Measurements from ENCODE around the gene DPEP2NB.
"Not testable (repeated sequence)": the region's sequence is repeated elsewhere in the genome, so short reads cannot be mapped to it uniquely, and the experiment has no call there.

The DPEP2NB gene

DNA sequence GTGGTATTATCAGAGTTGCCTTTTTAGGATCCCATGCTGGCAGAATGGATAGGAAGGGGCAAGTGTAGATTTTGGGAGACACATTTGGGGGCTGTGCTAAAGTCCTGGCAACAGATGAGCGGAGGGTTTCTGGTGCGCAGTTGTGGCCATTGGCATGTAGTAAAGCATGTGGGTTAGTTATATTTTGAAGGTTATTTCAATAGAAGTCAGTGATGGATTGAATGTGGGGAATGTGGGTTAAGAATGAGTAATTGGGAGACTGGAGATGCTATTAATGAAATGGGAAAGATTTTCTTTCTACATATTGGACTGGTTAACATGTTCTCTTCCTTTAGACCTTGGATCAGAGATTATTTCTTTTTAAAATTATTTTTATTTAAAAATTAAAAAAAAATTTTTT, 17.4 kb upstream of the DPEP2NB start:
- TF ChIP-seq, protein P1, sequence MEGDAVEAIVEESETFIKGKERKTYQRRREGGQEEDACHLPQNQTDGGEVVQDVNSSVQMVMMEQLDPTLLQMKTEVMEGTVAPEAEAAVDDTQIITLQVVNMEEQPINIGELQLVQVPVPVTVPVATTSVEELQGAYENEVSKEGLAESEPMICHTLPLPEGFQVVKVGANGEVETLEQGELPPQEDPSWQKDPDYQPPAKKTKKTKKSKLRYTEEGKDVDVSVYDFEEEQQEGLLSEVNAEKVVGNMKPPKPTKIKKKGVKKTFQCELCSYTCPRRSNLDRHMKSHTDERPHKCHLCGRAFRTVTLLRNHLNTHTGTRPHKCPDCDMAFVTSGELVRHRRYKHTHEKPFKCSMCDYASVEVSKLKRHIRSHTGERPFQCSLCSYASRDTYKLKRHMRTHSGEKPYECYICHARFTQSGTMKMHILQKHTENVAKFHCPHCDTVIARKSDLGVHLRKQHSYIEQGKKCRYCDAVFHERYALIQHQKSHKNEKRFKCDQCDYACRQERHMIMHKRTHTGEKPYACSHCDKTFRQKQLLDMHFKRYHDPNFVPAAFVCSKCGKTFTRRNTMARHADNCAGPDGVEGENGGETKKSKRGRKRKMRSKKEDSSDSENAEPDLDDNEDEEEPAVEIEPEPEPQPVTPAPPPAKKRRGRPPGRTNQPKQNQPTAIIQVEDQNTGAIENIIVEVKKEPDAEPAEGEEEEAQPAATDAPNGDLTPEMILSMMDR (IDR thresholded peaks at IDR 0.05; ENCODE audit: insufficient read depth, low read depth, low read length, missing control alignments), result no peak
- DNase-seq (ENCODE audit: low read depth), result no peak
- H3K4me3 ChIP-seq (ENCODE audit: low read depth, low read length), result no peak overlapping the region

DNA sequence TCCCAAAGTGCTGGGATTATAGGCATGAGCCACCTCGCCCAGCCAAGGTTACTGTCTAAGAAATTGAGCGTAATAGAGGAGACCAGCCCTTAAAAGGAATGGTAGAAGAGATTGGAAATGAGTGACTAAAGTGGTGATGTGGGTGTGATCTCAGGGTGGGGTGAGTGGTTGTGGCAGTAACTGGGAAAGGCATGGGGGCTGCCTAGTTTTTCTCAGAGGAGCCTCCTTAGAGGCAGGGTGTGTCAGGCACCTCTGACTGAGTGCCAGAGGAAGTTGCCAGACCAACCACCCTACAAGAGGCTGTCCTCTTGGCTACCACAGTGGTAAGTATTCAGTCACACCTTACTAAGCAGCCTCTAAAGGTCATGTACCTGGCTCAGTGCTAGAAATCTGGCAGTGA, 16.2 kb upstream of the DPEP2NB start:
- TF ChIP-seq, protein P1 (IDR thresholded peaks at IDR 0.05; ENCODE audit: insufficient read depth, low read depth, low read length, missing control alignments), result no peak
- no peak overlapping the region for H3K4me3 ChIP-seq (ENCODE audit: low read depth, low read length)
- no peak for DNase-seq (ENCODE audit: low read depth)

DNA sequence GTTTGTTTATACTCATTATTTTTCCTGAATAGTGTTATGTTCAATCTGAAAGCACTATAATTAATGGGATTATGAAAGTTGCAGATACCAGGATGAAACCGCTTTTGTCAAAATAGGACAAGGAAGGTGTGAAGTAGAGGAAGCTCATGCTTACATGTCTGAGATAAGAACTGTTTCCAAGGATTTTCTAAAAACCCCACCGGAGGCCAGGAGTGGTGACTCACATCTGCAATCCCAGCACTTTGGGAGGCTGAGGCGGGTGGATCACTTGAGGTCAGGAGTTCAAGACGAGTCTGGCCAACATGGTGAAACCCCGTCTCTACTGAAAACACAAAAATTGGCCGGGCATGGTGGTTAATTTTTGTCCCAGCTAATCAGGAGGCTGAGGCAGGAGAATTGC, 14.4 kb upstream of the DPEP2NB start:
- not testable (repeated sequence) for H3K4me3 ChIP-seq (ENCODE audit: low read depth, low read length); DNase-seq (ENCODE audit: low read depth)

DNA sequence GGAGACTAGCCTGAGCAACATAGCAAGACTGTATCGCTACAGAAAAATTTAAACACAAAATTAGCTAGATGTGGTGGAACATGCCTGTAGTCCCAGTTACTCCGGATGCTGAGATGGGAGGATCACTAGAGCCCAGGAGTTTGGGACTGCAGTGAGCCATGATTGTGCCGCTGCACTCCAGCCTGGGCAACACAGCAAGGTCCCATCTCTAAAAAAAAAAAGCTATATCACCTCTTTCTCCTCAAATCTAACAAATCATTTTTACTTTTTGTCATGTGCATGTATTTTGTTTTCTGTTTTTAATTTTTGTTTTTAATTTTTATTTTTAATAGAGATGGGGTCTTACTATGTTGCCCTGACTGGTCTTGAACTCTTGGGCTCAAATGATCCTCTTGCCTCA, 13.3 kb upstream of the DPEP2NB start:
- TF ChIP-seq, protein P1 (IDR thresholded peaks at IDR 0.05; ENCODE audit: insufficient read depth, low read depth, low read length, missing control alignments), result no peak
- no peak overlapping the region for H3K4me3 ChIP-seq (ENCODE audit: low read depth, low read length)
- DNase-seq (ENCODE audit: low read depth), result no peak

DNA sequence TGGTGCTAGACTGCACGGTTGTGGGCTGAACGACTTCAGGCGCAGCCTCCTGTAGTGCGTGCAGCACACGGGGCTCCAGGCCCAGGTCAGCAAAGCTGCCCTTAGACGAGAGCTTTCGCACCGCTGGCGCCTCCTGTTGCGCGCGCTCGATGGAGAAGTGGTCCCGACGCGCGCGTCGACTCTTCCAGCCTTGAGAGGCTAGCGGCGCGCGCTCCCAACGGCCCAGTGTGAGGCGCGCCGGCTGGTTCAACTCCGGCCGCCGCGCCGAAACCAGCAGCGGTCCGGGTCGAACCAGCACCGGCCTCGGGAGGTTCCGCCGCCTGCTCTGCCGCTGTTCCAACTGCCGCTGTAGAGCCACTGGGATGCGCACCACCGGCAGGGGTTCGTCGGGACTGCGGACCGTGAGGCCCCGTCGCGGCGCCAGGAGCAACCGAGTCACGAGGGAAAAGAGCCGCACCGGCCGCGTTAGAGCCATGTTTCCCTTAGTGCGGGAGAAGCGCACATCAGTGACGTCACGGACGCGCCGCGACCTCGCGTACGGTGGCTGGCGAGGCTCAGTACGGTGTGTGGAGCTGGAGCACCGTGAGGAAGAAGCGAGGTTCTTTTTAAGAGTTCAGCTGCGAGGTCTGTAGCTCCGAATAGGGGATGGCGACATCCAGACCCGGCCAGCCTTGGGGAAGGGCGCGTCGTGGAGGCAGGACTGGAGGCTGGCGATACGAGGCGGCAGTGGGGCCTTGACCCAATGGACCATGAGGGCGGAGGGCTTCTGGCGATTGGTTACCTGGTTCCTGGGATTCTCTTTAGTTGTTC, 7.2 kb upstream of the DPEP2NB start, which contains the start of the genes DDX28 and DUS2:
TSS of gene DDX28 (minus strand) at position 505 of the 810 bp plus-strand sequence. CDS start at position 475, 30 bp downstream.
TSS of gene DUS2 (plus strand) at position 557 of the 810 bp plus-strand sequence. CDS start 14,740 bp downstream, outside the sequence.
- peak within 1 kb of the TSS; percentile 91 for H3K4me3 ChIP-seq (ENCODE audit: low read depth, low read length)
- peak; percentile 95 for DNase-seq (ENCODE audit: low read depth)
- TF ChIP-seq, protein P1 (IDR thresholded peaks at IDR 0.05; ENCODE audit: insufficient read depth, low read depth, low read length, missing control alignments), result no peak

DNA sequence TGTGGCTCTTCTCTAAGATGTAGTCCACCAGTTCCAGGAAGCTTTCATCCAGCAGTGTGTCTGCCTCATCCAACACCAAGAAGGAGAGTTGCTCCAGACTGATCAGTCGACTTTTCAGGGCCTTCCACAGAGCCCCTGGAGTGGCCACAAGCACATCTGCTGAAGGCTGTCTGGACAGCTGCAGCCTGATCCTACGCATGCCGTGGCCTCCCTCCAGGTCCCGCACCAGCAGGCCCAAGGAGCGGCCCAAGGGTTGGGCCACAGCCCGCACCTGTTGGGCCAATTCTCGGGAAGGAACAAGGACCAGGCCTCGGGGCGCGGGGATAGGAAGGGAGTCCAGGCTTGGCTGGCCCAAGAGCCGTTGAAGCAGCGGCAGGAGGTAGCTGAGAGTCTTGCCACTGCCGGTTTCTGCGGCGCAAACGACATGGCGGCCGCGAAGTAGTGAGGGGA, 6.6 kb upstream of the DPEP2NB start:
- TF ChIP-seq, protein P1 (IDR thresholded peaks at IDR 0.05; ENCODE audit: insufficient read depth, low read depth, low read length, missing control alignments), result no peak
- peak overlapping the region; percentile 91 for H3K4me3 ChIP-seq (ENCODE audit: low read depth, low read length)
- no peak for DNase-seq (ENCODE audit: low read depth)

DNA sequence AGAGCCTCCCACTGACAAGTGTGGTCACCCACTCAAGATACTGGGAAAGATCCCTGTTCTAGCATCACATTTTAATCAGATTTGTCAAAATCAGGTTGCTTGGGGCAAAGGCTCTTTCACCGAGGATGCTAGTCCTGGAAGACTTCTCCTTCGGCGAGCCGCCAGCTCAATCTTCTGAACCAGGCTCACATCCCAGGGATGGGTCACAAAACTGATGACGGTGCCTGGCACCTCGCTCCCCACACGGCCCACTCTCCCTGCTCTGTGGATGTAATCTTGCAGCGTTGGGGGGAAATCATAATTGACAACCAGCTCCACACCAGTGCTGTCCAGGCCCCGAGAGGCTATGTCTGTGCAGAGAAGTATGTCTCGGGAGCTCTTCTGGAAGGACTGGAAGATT, 5.8 kb upstream of the DPEP2NB start:
- TF ChIP-seq, protein P1 (IDR thresholded peaks at IDR 0.05; ENCODE audit: insufficient read depth, low read depth, low read length, missing control alignments), result no peak
- no peak overlapping the region for H3K4me3 ChIP-seq (ENCODE audit: low read depth, low read length)

More for the DNA sequence above, 5.8 kb upstream of the DPEP2NB start:
- DNase-seq (ENCODE audit: low read depth), result no peak

Measured in GM12865 (cell line).